Astrocyte (in vitro differentiated cells and primary cell): ENCODE measurements around the gene ENTHD1.

Experiments
- EZH2 ChIP-seq: IDR thresholded peaks from 2 replicates; pipeline ENCODE4 v1.6.1; 2012; ENCODE audit warnings: mild to moderate bottlenecking, low read length, inconsistent platforms; ENCODE audit not compliant: insufficient read depth
- TF ChIP-seq, protein P1 (sequence below): IDR thresholded peaks from 2 replicates; pipeline ENCODE4 v1.5.1; 2011; ENCODE audit warnings: low read depth, mild to moderate bottlenecking, inconsistent platforms, low read length, moderate library complexity; ENCODE audit not compliant: insufficient read depth

DNA sequence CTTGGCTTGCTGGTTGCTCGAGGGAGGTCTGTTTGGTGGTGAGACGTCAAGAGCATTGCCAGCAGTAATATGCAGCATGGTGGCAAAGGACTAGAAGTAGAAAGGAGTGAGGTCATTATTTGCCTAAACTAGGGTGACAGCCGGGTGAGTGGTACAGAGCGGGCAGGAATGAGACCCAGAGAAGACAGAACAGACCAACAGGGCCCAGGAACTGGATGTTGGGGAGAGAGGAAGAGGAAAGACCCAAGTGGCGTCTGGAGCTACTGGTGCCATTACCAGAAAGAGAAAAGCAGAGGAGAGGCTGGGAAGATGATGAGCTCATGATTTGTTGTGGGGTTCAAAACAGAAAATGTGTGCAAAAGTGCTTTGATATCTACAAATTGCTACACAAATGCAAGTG lies 158.7 kb downstream of the ENTHD1 start:
- no peak for TF ChIP-seq EZH2
- TF ChIP-seq, protein P1, sequence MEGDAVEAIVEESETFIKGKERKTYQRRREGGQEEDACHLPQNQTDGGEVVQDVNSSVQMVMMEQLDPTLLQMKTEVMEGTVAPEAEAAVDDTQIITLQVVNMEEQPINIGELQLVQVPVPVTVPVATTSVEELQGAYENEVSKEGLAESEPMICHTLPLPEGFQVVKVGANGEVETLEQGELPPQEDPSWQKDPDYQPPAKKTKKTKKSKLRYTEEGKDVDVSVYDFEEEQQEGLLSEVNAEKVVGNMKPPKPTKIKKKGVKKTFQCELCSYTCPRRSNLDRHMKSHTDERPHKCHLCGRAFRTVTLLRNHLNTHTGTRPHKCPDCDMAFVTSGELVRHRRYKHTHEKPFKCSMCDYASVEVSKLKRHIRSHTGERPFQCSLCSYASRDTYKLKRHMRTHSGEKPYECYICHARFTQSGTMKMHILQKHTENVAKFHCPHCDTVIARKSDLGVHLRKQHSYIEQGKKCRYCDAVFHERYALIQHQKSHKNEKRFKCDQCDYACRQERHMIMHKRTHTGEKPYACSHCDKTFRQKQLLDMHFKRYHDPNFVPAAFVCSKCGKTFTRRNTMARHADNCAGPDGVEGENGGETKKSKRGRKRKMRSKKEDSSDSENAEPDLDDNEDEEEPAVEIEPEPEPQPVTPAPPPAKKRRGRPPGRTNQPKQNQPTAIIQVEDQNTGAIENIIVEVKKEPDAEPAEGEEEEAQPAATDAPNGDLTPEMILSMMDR = no peak
